Esophagus squamous epithelium (tissue), 5 donors: ENCODE measurements around the gene HYDIN. TPM values are rescaled to one million over a fixed set of nuclear protein-coding genes. Genes with fewer than 3 reads are reported as not detected.

Experiments
- DNase-seq: peaks from one replicate; lab custom pipeline; 2025; lab: John Stamatoyannopoulos, UW
- H3K27ac ChIP-seq, 4 donors: fragments of 200-600 bp; sonication (generic); one replicate each; pipeline ENCODE4 v1.5.1; 2016 to 2019; ENCODE audit warnings: mild to moderate bottlenecking in 1 of 4
- H3K27me3 ChIP-seq, 4 donors: fragments of 200-600 bp; sonication (generic); 1 replicate in 3 of 4; 2 replicates in 1 of 4; pipeline versions ENCODE4 v1.5.1 to v1.6.0; 2017 to 2021; ENCODE audit warnings: antibody characterized with exemption in 1 of 4
- H3K36me3 ChIP-seq, 3 donors: fragments of 200-600 bp; sonication (generic); one replicate each; pipeline ENCODE4 v1.5.1; 2016 to 2019
- H3K4me1 ChIP-seq, 3 donors: fragments of 200-600 bp; sonication (generic); one replicate each; pipeline ENCODE4 v1.5.1; 2017 to 2019
- H3K4me3 ChIP-seq, 4 donors: fragments of 200-600 bp; sonication (generic); 1 replicate in 3 of 4; 2 replicates in 1 of 4; pipeline ENCODE4 v1.5.1; 2016 to 2019; ENCODE audit warnings: mild to moderate bottlenecking in 2 of 4, moderate library complexity in 1 of 4
- H3K9me3 ChIP-seq, 3 donors: fragments of 200-600 bp; sonication (generic); one replicate each; pipeline ENCODE4 v1.5.1; 2016 to 2019
- CTCF ChIP-seq, 6 experiments: fragments of 450-650 bp in 4 of 6; fragments of 200-600 bp in 2 of 6; sonication (generic) in 2 of 6; IDR thresholded peaks; one replicate each; pipeline ENCODE4 v1.5.1; 2016 to 2019; ENCODE audit warnings: antibody characterized with exemption in 6 of 6, mild to moderate bottlenecking in 4 of 6, moderate library complexity in 4 of 6
- POLR2A ChIP-seq, 4 donors: fragments of 450-650 bp; IDR thresholded peaks; one replicate each; pipeline ENCODE4 v1.6.1; 2017; ENCODE audit warnings: antibody characterized with exemption in 4 of 4, mild to moderate bottlenecking in 4 of 4, moderate library complexity in 3 of 4
- WGBS, 2 donors: methylation state at CpG; one replicate each; pipeline ENCODE4 v1.1.5; 2018; 5-methylcytosine and 5-hydroxymethylcytosine counted together
- intact Hi-C: fragments of 100-400 bp; cut with DNase I; formaldehyde crosslinking; loops from one replicate; pipeline ENCODE4 v1.15.0; 2022
- total RNA-seq, 4 donors: library from RNA; depleted of rRNA; stranded (reverse); fragments of >200 nt; gene quantifications; one replicate each; pipeline ENCODE4 v1.1.0, GENCODE V29; 2016
- donor health status: DM: yes; HTN: yes; CAD: no.

The HYDIN gene
- total RNA-seq, 4 donors from 2014 or later = 0.23 to 2.4 (median 0.38) TPM; not detected in 1

- H3K27me3 ChIP-seq = peaks cover 0 to 53% (median 0%) of the 10 kb centered on the region in 4 donors
- H3K9me3 ChIP-seq = peaks cover 0 to 6% (median 0%) of the 10 kb centered on the region in 3 donors
- TF ChIP-seq CTCF (IDR thresholded peaks at IDR 0.05) (no peak), POLR2A (IDR thresholded peaks at IDR 0.05) (no peak)
- no peaks in the 10 kb centered on the region for H3K4me1 ChIP-seq
- no peaks in the 10 kb centered on the region for H3K36me3 ChIP-seq
- H3K27ac ChIP-seq = no peak overlapping the region
- intact Hi-C loops = no loop called here
- DNase-seq = no peak
- no peak overlapping the region for H3K4me3 ChIP-seq
These were observed 422.2 kb downstream of the HYDIN start for GRCh38 chr16:70808371-70808770.

GRCh38 chr16:70805787-70806186, 424.7 kb downstream of the HYDIN start:
- intact Hi-C loops = no loop called here
- H3K9me3 ChIP-seq = peaks cover 0 to 6% (median 0%) of the 10 kb centered on the region in 3 donors
- H3K4me3 ChIP-seq = no peak overlapping the region
- no peak for TF ChIP-seq CTCF (IDR thresholded peaks at IDR 0.05)
- TF ChIP-seq POLR2A (IDR thresholded peaks at IDR 0.05) = no peak
- 46 to 47% methylated on average over 3 of the region's 3 CpGs for WGBS, 2 donors
- H3K4me1 ChIP-seq = peaks cover 0 to 7% (median 0%) of the 10 kb centered on the region in 3 donors
- no peak for DNase-seq
- no peaks in the 10 kb centered on the region for H3K36me3 ChIP-seq
- H3K27ac ChIP-seq = no peak overlapping the region
- H3K27me3 ChIP-seq = peaks cover 0 to 53% (median 0%) of the 10 kb centered on the region in 4 donors

GRCh38 chr16:70805380-70805779, 425.1 kb downstream of the HYDIN start:
- H3K27ac ChIP-seq = no peak overlapping the region
- no peak for DNase-seq
- TF ChIP-seq POLR2A (IDR thresholded peaks at IDR 0.05) (no peak), CTCF (IDR thresholded peaks at IDR 0.05) (no peak)

GRCh38 chr16:70804734-70805169, 425.8 kb downstream of the HYDIN start:
- Histone ChIP-seq H3K9me3 (peaks cover 0 to 6% (median 0%) of the 10 kb centered on the region in 3 donors), H3K27me3 (peaks cover 0 to 45% (median 0%) of the 10 kb centered on the region in 4 donors), H3K27ac (no peak overlapping the region), H3K36me3 (no peaks in the 10 kb centered on the region), H3K4me3 (no peak overlapping the region), H3K4me1 (peaks cover 6 to 16% (median 6%) of the 10 kb centered on the region in 3 donors)
- intact Hi-C loops = no loop called here
- no peak for TF ChIP-seq CTCF (IDR thresholded peaks at IDR 0.05)
- TF ChIP-seq POLR2A (IDR thresholded peaks at IDR 0.05) = no peak
- WGBS, 2 donors = 41 to 48% methylated on average over 2 of the region's 2 CpGs
- no peak for DNase-seq

More at GRCh38 chr16:70805380-70805779, 425.1 kb downstream of the HYDIN start:
- 74 to 77% methylated on average over 6 of the region's 6 CpGs for WGBS, 2 donors
- H3K36me3 ChIP-seq = no peaks in the 10 kb centered on the region
- H3K9me3 ChIP-seq = peaks cover 0 to 6% (median 0%) of the 10 kb centered on the region in 3 donors
- peaks cover 0 to 51% (median 0%) of the 10 kb centered on the region in 4 donors for H3K27me3 ChIP-seq
- intact Hi-C loops = no loop called here
- H3K4me1 ChIP-seq = peaks cover 0 to 9% (median under 1%) of the 10 kb centered on the region in 3 donors
- no peak overlapping the region for H3K4me3 ChIP-seq

- H3K4me3 ChIP-seq = no peak overlapping the region
- H3K36me3 ChIP-seq = no peaks in the 10 kb centered on the region
- 48 to 60% methylated on average over 8 of the region's 8 CpGs for WGBS, 2 donors
- TF ChIP-seq CTCF (IDR thresholded peaks at IDR 0.05) (no peak), POLR2A (IDR thresholded peaks at IDR 0.05) (no peak)
- peaks cover 0 to 40% (median 0%) of the 10 kb centered on the region in 4 donors for H3K27me3 ChIP-seq
- no peak for DNase-seq
- no peak overlapping the region for H3K27ac ChIP-seq
- peaks cover 7 to 21% (median 11%) of the 10 kb centered on the region in 3 donors for H3K4me1 ChIP-seq
- intact Hi-C loops = no loop called here
- peaks cover 0 to 6% (median 0%) of the 10 kb centered on the region in 3 donors for H3K9me3 ChIP-seq
These were observed 426.3 kb downstream of the HYDIN start for GRCh38 chr16:70804153-70804733.
